Panc1 (cell line): Measurements from ENCODE around the gene EFNA5. TPM values are rescaled to one million over a fixed set of nuclear protein-coding genes. Genes with fewer than 3 reads are reported as not detected.

ENCODE experiments used
- ATAC-seq: fragments of 200-7000 bp; cut with Tn5 transposase; 2 replicates; pipeline ENCODE4 v1.9.1; 2020; ENCODE audit warnings: mild to moderate bottlenecking, moderate library complexity
- BruUV-seq: library from RNA; stranded (reverse); fragments of 400-500 nt; replicated peaks from 2 replicates; lab custom pipeline; 2021; lab: Mats Ljungman, UMichigan
- CTCF ChIA-PET: fragments of 300-600 bp; sonication (Branson Sonifier 250); formaldehyde crosslinking; loops from one replicate; lab custom pipeline; 2022; ENCODE audit warnings: antibody characterized with exemption; lab: Charles Lee
- POLR2A ChIA-PET: fragments of 300-600 bp; sonication (Branson Sonifier 250); formaldehyde crosslinking; loops from one replicate; lab custom pipeline; 2022; ENCODE audit warnings: antibody characterized with exemption; lab: Charles Lee
- DNase-seq: peaks from one replicate; pipeline ENCODE4 v3.0.0-alpha.2; 2010; ENCODE audit warnings: low read depth, low spot score
- H3K27ac ChIP-seq: 2 replicates; pipeline ENCODE4 v1.5.1; 2011; ENCODE audit warnings: mild to moderate bottlenecking, low read length, inconsistent platforms
- H3K27me3 ChIP-seq: fragments of 200-500 bp; sonication (Bioruptor generic); 2 replicates; pipeline ENCODE4 v1.6.0; 2014; ENCODE audit warnings: low read length, inconsistent platforms; ENCODE audit not compliant: control insufficient read depth, insufficient read depth
- H3K36me3 ChIP-seq: fragments of 200-500 bp; sonication (Bioruptor generic); 2 replicates; pipeline ENCODE4 v1.5.1; 2014; ENCODE audit warnings: inconsistent platforms, mild to moderate bottlenecking, low read length, moderate library complexity; ENCODE audit not compliant: control insufficient read depth, insufficient read depth
- H3K4me1 ChIP-seq: 2 replicates; pipeline ENCODE4 v1.5.1; 2011; ENCODE audit warnings: inconsistent platforms, mild to moderate bottlenecking, low read length, moderate library complexity; ENCODE audit not compliant: control insufficient read depth, insufficient read depth
- H3K4me3 ChIP-seq, 2 experiments: 2 replicates each; pipeline ENCODE4 v1.5.1; 2011 to 2012; ENCODE audit warnings: low read depth in 2 of 2, low read length in 2 of 2, mild to moderate bottlenecking in 2 of 2, inconsistent platforms in 1 of 2, moderate library complexity in 1 of 2
- H3K9me3 ChIP-seq: fragments of 200-500 bp; sonication (Bioruptor generic); 2 replicates; pipeline ENCODE4 v1.5.1; 2014; ENCODE audit warnings: low read depth, mild to moderate bottlenecking, inconsistent platforms, low read length, moderate library complexity; ENCODE audit not compliant: control insufficient read depth, insufficient read depth
- CTCF ChIP-seq: fragments of 450-650 bp; IDR thresholded peaks from 2 replicates; pipeline ENCODE4 v1.5.1; 2017; ENCODE audit warnings: mild to moderate bottlenecking
- POLR2AphosphoS5 ChIP-seq: IDR thresholded peaks from 2 replicates; pipeline ENCODE4 v1.6.1; 2012; ENCODE audit warnings: mild to moderate bottlenecking, low read depth, low read length, moderate library complexity
- REST ChIP-seq, 2 experiments: IDR thresholded peaks; 2 replicates each; pipeline ENCODE4 v1.6.1; 2011 to 2012; ENCODE audit warnings: low read depth in 2 of 2, control low read depth in 1 of 2, low read length in 1 of 2, mild to moderate bottlenecking in 1 of 2, moderate library complexity in 1 of 2; ENCODE audit not compliant: insufficient read depth in 1 of 2
- SIN3A ChIP-seq: IDR thresholded peaks from 2 replicates; pipeline ENCODE4 v1.6.1; 2012; ENCODE audit warnings: low read depth, mild to moderate bottlenecking, low read length, moderate library complexity, borderline replicate concordance; ENCODE audit not compliant: insufficient read depth
- TCF7L2 ChIP-seq: IDR thresholded peaks from 2 replicates; pipeline ENCODE4 v1.6.1; 2011; ENCODE audit warnings: mild to moderate bottlenecking, low read depth, low read length, inconsistent platforms
- in situ Hi-C: cut with HindIII; loops from 2 replicates; pipeline ENCODE4 v1.10.0; 2016; ENCODE audit warnings: low sequenced_read_pairs, low pct_unique_long_range_greater_than_20kb
- intact Hi-C: fragments of 100-400 bp; cut with micrococcal nuclease; formaldehyde crosslinking; loops from one replicate; pipeline ENCODE4 v1.10.0; 2022; ENCODE audit not compliant: unreplicated experiment
- total RNA-seq: library from RNA; stranded (reverse); gene quantifications from one replicate; pipeline ENCODE4 v1.2.1, GENCODE V29; 2021; ENCODE audit not compliant: unreplicated experiment

Gene EFNA5
- total RNA-seq, 1 experiment from 2014 or later: 30.5 TPM

- no peak for DNase-seq
- ATAC-seq: no peak
- Histone ChIP-seq H3K4me1 (no peaks in the 10 kb centered on the region), H3K9me3 (no peaks in the 10 kb centered on the region; the same call in 1 of the 2 replicates), H3K4me3 (no peak overlapping the region), H3K27me3 (no peaks in the 10 kb centered on the region), H3K27ac (no peak overlapping the region), H3K36me3 (no peaks in the 10 kb centered on the region)
- no TSS peak for BruUV-seq
- TF ChIP-seq CTCF: no peak
- TF ChIP-seq REST (IDR thresholded peaks at IDR 0.05; ENCODE audit: insufficient read depth in 1 of 2, low read depth in 2 of 2, low read length in 1 of 2): no peak
- TF ChIP-seq POLR2AphosphoS5: no peak
- no peak for TF ChIP-seq SIN3A
- TF ChIP-seq TCF7L2: no peak
- intact Hi-C loops: no loop called here
- in situ Hi-C loops: no loop called here
- CTCF ChIA-PET: no interaction called here
- POLR2A ChIA-PET: interaction anchor here (0.6 kb wide), 1 partner anchor 15 kb away, joined by 6 read pairs; no protein-coding TSS in a partner anchor
Observed at GRCh38 chr5:107407713-107408298, 262.9 kb downstream of the EFNA5 start.

- Histone ChIP-seq H3K27me3 (no peaks in the 10 kb centered on the region), H3K4me1 (peaks cover 6% of the 10 kb centered on the region; the same call in 1 of the 2 replicates), H3K27ac (no peak overlapping the region), H3K4me3 (no peak overlapping the region), H3K36me3 (no peaks in the 10 kb centered on the region), H3K9me3 (no peaks in the 10 kb centered on the region)
- no peak for DNase-seq
- in situ Hi-C loops: no loop called here
- intact Hi-C loops: no loop called here
- ChIA-PET POLR2A (no interaction called here), CTCF (no interaction called here)
- ATAC-seq: no peak
- no TSS peak for BruUV-seq
- no peak for TF ChIP-seq POLR2AphosphoS5
- TF ChIP-seq REST (IDR thresholded peaks at IDR 0.05; ENCODE audit: insufficient read depth in 1 of 2, low read depth in 2 of 2, low read length in 1 of 2): no peak
- no peak for TF ChIP-seq CTCF
- no peak for TF ChIP-seq TCF7L2
- no peak for TF ChIP-seq SIN3A
Observed at GRCh38 chr5:107404595-107405374, 266.0 kb downstream of the EFNA5 start.
